K562 (cell line): ENCODE measurements around the gene HCFC1R1. TPM values are rescaled to one million over a fixed set of nuclear protein-coding genes. Genes with fewer than 3 reads are reported as not detected.

Experiments
- ATAC-seq: fragments of 200-7000 bp; cut with Tn5 transposase; 3 replicates; pipeline ENCODE4 v1.9.1; 2020; ENCODE audit warnings: moderate library complexity
- BruUV-seq: library from RNA; stranded (reverse); fragments of 400-500 nt; replicated peaks from 2 replicates; lab custom pipeline; 2021; lab: Mats Ljungman, UMichigan
- CTCF ChIA-PET: fragments of 300-600 bp; formaldehyde crosslinking; extraction: SDS; loops from one replicate; lab custom pipeline; 2021; ENCODE audit warnings: low intra/inter-chr PET ratio; lab: Yijun Ruan, JAX
- POLR2A ChIA-PET: fragments of 300-600, 350-650 bp; sonication (Branson Sonifier 250); formaldehyde crosslinking; extraction: SDS; loops from one replicate; lab custom pipeline; 2021; ENCODE audit warnings: antibody characterized with exemption, inconsistent platforms; lab: Yijun Ruan, JAX
- DNase-seq, 4 experiments: peaks; one replicate each; pipeline versions ENCODE4 v3.0.0 to v3.0.0-alpha.2; 2011 to 2018; ENCODE audit warnings: low spot score in 3 of 4, mixed read lengths in 3 of 4; ENCODE audit errors: extremely low read depth in 1 of 4
- FAIRE-seq: peaks from 2 replicates; lab custom pipeline; 2011; peaks lifted over from hg19 to GRCh38; lab: Jason Lieb, UNC
- H2AFZ ChIP-seq: 2 replicates; pipeline ENCODE4 v1.6.0; 2011; ENCODE audit warnings: low read depth, low read length, control low read depth, inconsistent platforms
- H3K27ac ChIP-seq: fragments of 200-600 bp; 3 replicates; pipeline ENCODE4 v1.8.0; 2011; ENCODE audit warnings: low read depth, mild to moderate bottlenecking, control low read depth, inconsistent platforms, low read length, moderate library complexity, mixed read lengths; ENCODE audit errors: extremely low read depth
- H3K27me3 ChIP-seq, 2 experiments: fragments of 300-600 bp in 1 of 2; 2 replicates in 1 of 2; 3 replicates in 1 of 2; pipeline versions ENCODE4 v1.6.0 to v1.8.0; 2011; ENCODE audit warnings: inconsistent platforms in 2 of 2, low read length in 2 of 2, mild to moderate bottlenecking in 1 of 2, mixed read lengths in 1 of 2, moderate library complexity in 1 of 2; ENCODE audit not compliant: control insufficient read depth in 2 of 2, insufficient read depth in 2 of 2
- H3K36me3 ChIP-seq: fragments of 300-600 bp; 3 replicates; pipeline ENCODE4 v1.8.0; 2011; ENCODE audit warnings: mild to moderate bottlenecking, low read length, inconsistent platforms; ENCODE audit not compliant: control insufficient read depth, insufficient read depth
- H3K4me1 ChIP-seq, 2 experiments: fragments of 200-600 bp in 1 of 2; replicated peaks in 1 of 2; 2 replicates in 1 of 2; 3 replicates in 1 of 2; pipeline versions ENCODE4 v1.5.1 to v1.8.0; 2011; ENCODE audit warnings: inconsistent platforms in 2 of 2, low read length in 2 of 2, mild to moderate bottlenecking in 1 of 2, mixed read lengths in 1 of 2, moderate library complexity in 1 of 2; ENCODE audit not compliant: control insufficient read depth in 2 of 2, insufficient read depth in 2 of 2
- H3K4me2 ChIP-seq: 2 replicates; pipeline ENCODE4 v1.6.1; 2011; ENCODE audit warnings: low read length, control low read depth, inconsistent platforms, mixed read lengths; ENCODE audit not compliant: insufficient read depth
- H3K4me3 ChIP-seq: fragments of 200-600 bp; sonication (generic), shearing (Covaris generic); 2 replicates; pipeline ENCODE4 v1.5.1; 2016; ENCODE audit warnings: control low read depth, inconsistent platforms
- H3K79me2 ChIP-seq: fragments of 200-600 bp; 3 replicates; pipeline ENCODE4 v1.8.0; 2011; ENCODE audit warnings: low read length, inconsistent platforms; ENCODE audit not compliant: control insufficient read depth, insufficient read depth
- H3K9ac ChIP-seq, 2 experiments: 2 replicates each; pipeline versions ENCODE4 v1.6.0 to v1.6.1; 2011; ENCODE audit warnings: low read depth in 2 of 2, low read length in 2 of 2, control low read depth in 1 of 2, inconsistent platforms in 1 of 2, mild to moderate bottlenecking in 1 of 2, mixed read lengths in 1 of 2; ENCODE audit not compliant: insufficient read depth in 1 of 2
- H3K9me1 ChIP-seq: one replicate; pipeline ENCODE4 v1.6.0; 2011; ENCODE audit warnings: inconsistent platforms, mild to moderate bottlenecking, low read length, moderate library complexity; ENCODE audit not compliant: control insufficient read depth, insufficient read depth
- H3K9me3 ChIP-seq: replicated peaks from 2 replicates; pipeline ENCODE4 v1.5.1; 2011; ENCODE audit warnings: low read depth, low read length, inconsistent platforms; ENCODE audit not compliant: control insufficient read depth, insufficient read depth
- H4K20me1 ChIP-seq: replicated peaks from 2 replicates; pipeline ENCODE4 v1.6.1; 2011; ENCODE audit warnings: low read length, inconsistent platforms, mixed read lengths; ENCODE audit not compliant: control insufficient read depth, insufficient read depth
- BRD4 ChIP-seq: fragments of 200-600 bp; sonication (generic); IDR thresholded peaks from 2 replicates; pipeline ENCODE4 v1.6.1; 2017; ENCODE audit warnings: inconsistent platforms
- CHCHD3 ChIP-seq: fragments of 250-450 bp; sonication (Bioruptor Pico); IDR thresholded peaks from 2 replicates; pipeline ENCODE4 v2.1.2; 2022; ENCODE audit warnings: mild to moderate bottlenecking
- CXXC5 ChIP-seq: fragments of 250-450 bp; sonication (Bioruptor Pico); IDR thresholded peaks from 2 replicates; pipeline ENCODE4 v1.8.0; 2022; ENCODE audit warnings: inconsistent platforms, mild to moderate bottlenecking, moderate library complexity
- ILF3 ChIP-seq: fragments of 450-650 bp; IDR thresholded peaks from 2 replicates; pipeline ENCODE4 v1.6.1; 2018; ENCODE audit warnings: antibody characterized with exemption, mild to moderate bottlenecking, moderate library complexity, borderline replicate concordance
- JUNB ChIP-seq: fragments of 450-650 bp; formaldehyde crosslinking; conservative IDR thresholded peaks from 2 replicates; pipeline ENCODE4 v1.4.0; 2020; ENCODE audit warnings: mild to moderate bottlenecking
- NR2F6 ChIP-seq: fragments of 450-650 bp; formaldehyde crosslinking; IDR thresholded peaks from 2 replicates; pipeline ENCODE4 v1.4.0; 2020; ENCODE audit warnings: mild to moderate bottlenecking
- ZC3H4 ChIP-seq: sonication (generic); formaldehyde crosslinking; IDR thresholded peaks from 2 replicates; pipeline ENCODE4 v1.9.0; 2021; ENCODE audit warnings: missing genetic modification reagents, borderline replicate concordance
- ZNF212 ChIP-seq: fragments of 450-650 bp; formaldehyde crosslinking; IDR thresholded peaks from 2 replicates; pipeline ENCODE4 v1.4.0; 2020; ENCODE audit warnings: mild to moderate bottlenecking
- ZNF274 ChIP-seq: IDR thresholded peaks from 2 replicates; pipeline ENCODE4 v1.6.1; 2011; ENCODE audit warnings: low read depth, mild to moderate bottlenecking, low read length, moderate library complexity, borderline replicate concordance
- WGBS: fragments of 100-300 bp; shearing (Covaris generic); methylation state at CpG from one replicate; pipeline ENCODE4 v1.1.6; 2016; ENCODE audit warnings: low coverage, mixed read lengths; ENCODE audit not compliant: insufficient coverage; ENCODE audit errors: missing lambda C conversion rate; 5-methylcytosine and 5-hydroxymethylcytosine counted together
- in situ Hi-C: fragments of 300-500 bp; cut with MboI; formaldehyde crosslinking; loops from 4 replicates; pipeline ENCODE4 v1.15.0; 2018; ENCODE audit warnings: inconsistent platforms, mixed read lengths
- intact Hi-C: fragments of 100-400 bp; cut with micrococcal nuclease; formaldehyde crosslinking; loops from 2 replicates; pipeline ENCODE4 v1.14.2; 2022
- polyA plus RNA-seq, 8 experiments: library from polyadenylated mRNA; depleted of rRNA in 4 of 8; stranded (reverse) in 5 of 8; unstranded in 3 of 8; fragments of >200 nt; fragmentation: Nextera tagmentation in 2 of 8; fragmentation: Illumina TruSeq in 1 of 8; extraction: Ambion mirVana in 2 of 8; extraction: Trizol in 1 of 8; gene quantifications; 2 replicates each; pipeline versions ENCODE4 v1.2.1 to v1.2.3, GENCODE V29; 2011 to 2014; ENCODE audit warnings: inconsistent platforms in 1 of 8, missing spikeins in 1 of 8
- total RNA-seq, 7 experiments: library from RNA; depleted of rRNA in 6 of 7; stranded (reverse); fragments of >200 nt in 6 of 7; fragmentation: Illumina TruSeq in 2 of 7; extraction: Trizol in 2 of 7; gene quantifications; 2 replicates each; pipeline versions ENCODE4 v1.2.1 to v1.2.3, GENCODE V29; 2011 to 2021; ENCODE audit warnings: low replicate concordance in 1 of 7
- TF ChIP-seq, protein P1 (sequence below): fragments of 250-450 bp; sonication (Bioruptor Pico); IDR thresholded peaks from 2 replicates; pipeline ENCODE4 v1.8.0; 2021; ENCODE audit warnings: borderline replicate concordance, mild to moderate bottlenecking, moderate library complexity; ENCODE audit not compliant: poor library complexity, severe bottlenecking
- TF ChIP-seq, protein P2 (sequence below): fragments of 450-650 bp; formaldehyde crosslinking; IDR thresholded peaks from 2 replicates; pipeline ENCODE4 v1.4.0; 2020; ENCODE audit warnings: mild to moderate bottlenecking, moderate library complexity
- TF ChIP-seq, protein P3 (sequence below): fragments of 250-450 bp; sonication (Bioruptor Pico); IDR thresholded peaks from 2 replicates; pipeline ENCODE4 v1.4.0; 2020; ENCODE audit warnings: mild to moderate bottlenecking, moderate library complexity
- TF ChIP-seq, protein P4 (sequence below): fragments of 450-650 bp; IDR thresholded peaks from 2 replicates; pipeline ENCODE4 v1.6.1; 2016; ENCODE audit warnings: mild to moderate bottlenecking

The HCFC1R1 gene
- total and polyA plus RNA-seq, 9 of the 15 experiments (the other 6 are each of a cell fraction or from before 2014, with no cell fraction given): 2.2 to 29.0 (median 11.2) TPM

DNA sequence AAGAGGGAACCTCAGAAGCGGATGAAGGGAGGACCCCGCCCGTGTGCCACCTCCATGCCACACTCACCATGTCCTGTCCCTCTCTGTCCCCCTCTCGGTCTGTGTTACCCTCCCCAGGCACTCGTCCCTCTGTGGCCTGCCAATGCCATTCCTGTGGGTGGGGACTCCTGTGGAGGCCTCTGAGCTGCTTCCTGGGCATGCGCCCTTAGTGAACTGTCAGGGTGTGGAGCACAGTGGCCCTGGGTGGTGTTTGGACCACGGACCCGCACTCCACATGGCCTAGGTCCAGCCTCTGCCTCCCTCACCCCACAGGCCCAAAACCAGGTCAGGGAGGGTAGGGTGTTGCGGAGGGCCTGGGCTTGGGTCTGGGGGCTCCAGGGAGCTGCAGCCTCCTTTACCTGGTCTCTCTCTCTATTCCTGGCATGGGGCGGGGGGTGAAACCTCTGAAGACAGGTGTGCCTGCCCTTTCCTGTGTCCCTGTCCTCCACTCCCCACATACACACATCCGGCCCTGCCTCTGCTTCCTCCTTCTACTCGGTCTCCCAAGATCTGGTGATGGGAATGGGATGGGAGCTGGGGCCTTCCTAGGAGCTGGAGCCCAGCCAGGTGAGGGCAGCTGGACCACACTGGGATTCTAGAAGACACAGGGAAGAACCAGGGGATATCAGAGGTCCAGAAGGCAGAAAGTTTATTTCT is 32.0 kb downstream of the HCFC1R1 start:
- no peaks in the 10 kb centered on the region for H3K27me3 ChIP-seq
- intact Hi-C loops: no loop called here
- ChIA-PET POLR2A (interaction anchor here (0.6 to 1.0 kb wide), 5 partner anchors 11 to 27 kb away, joined by 3 read pairs; no protein-coding TSS in a partner anchor), CTCF (no interaction called here)
- H3K4me2 ChIP-seq: no peak overlapping the region
- H3K36me3 ChIP-seq: no peaks in the 10 kb centered on the region
- in situ Hi-C loops: no loop called here
- H3K27ac ChIP-seq: no peak overlapping the region
- H3K9ac ChIP-seq: peak overlapping the region in 1 of 2 experiments; percentile 75; a peak in 2 of 4 replicates
- no peaks in the 10 kb centered on the region for H4K20me1 ChIP-seq
- no peaks in the 10 kb centered on the region for H3K9me3 ChIP-seq
- peaks cover 0 to 43% of the 10 kb centered on the region in 2 experiments; a peak in 2 of 5 replicates for H3K4me1 ChIP-seq
- no peak overlapping the region for H2AFZ ChIP-seq
- no peak for ATAC-seq
- DNase-seq: no peak
- H3K4me3 ChIP-seq: no peak overlapping the region
- FAIRE-seq: no peak
- no TSS peak for BruUV-seq
- no peaks in the 10 kb centered on the region for H3K79me2 ChIP-seq
- WGBS: 56% methylated on average over 8 of the region's 12 CpGs
- H3K9me1 ChIP-seq: no peaks in the 10 kb centered on the region
- TF ChIP-seq ZC3H4 (CRISPR knock-in tag) (no peak), ILF3 (no peak), CHCHD3 (CRISPR knock-in tag) (no peak), ZNF212 (CRISPR knock-in tag) (no peak), CXXC5 (CRISPR knock-in tag) (no peak), ZNF274 (no peak), BRD4 (no peak), NR2F6 (CRISPR knock-in tag) (no peak), JUNB (CRISPR knock-in tag) (no peak)
- TF ChIP-seq, protein P1, sequence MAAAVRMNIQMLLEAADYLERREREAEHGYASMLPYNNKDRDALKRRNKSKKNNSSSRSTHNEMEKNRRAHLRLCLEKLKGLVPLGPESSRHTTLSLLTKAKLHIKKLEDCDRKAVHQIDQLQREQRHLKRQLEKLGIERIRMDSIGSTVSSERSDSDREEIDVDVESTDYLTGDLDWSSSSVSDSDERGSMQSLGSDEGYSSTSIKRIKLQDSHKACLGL (CRISPR knock-in tag): no peak
- TF ChIP-seq, protein P2, sequence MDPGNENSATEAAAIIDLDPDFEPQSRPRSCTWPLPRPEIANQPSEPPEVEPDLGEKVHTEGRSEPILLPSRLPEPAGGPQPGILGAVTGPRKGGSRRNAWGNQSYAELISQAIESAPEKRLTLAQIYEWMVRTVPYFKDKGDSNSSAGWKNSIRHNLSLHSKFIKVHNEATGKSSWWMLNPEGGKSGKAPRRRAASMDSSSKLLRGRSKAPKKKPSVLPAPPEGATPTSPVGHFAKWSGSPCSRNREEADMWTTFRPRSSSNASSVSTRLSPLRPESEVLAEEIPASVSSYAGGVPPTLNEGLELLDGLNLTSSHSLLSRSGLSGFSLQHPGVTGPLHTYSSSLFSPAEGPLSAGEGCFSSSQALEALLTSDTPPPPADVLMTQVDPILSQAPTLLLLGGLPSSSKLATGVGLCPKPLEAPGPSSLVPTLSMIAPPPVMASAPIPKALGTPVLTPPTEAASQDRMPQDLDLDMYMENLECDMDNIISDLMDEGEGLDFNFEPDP (CRISPR knock-in tag): no peak
- TF ChIP-seq, protein P3, sequence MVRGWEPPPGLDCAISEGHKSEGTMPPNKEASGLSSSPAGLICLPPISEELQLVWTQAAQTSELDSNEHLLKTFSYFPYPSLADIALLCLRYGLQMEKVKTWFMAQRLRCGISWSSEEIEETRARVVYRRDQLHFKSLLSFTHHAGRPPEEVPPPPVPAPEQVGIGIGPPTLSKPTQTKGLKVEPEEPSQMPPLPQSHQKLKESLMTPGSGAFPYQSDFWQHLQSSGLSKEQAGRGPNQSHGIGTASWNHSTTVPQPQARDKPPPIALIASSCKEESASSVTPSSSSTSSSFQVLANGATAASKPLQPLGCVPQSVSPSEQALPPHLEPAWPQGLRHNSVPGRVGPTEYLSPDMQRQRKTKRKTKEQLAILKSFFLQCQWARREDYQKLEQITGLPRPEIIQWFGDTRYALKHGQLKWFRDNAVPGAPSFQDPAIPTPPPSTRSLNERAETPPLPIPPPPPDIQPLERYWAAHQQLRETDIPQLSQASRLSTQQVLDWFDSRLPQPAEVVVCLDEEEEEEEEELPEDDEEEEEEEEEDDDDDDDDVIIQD: no peak
- TF ChIP-seq, protein P4, sequence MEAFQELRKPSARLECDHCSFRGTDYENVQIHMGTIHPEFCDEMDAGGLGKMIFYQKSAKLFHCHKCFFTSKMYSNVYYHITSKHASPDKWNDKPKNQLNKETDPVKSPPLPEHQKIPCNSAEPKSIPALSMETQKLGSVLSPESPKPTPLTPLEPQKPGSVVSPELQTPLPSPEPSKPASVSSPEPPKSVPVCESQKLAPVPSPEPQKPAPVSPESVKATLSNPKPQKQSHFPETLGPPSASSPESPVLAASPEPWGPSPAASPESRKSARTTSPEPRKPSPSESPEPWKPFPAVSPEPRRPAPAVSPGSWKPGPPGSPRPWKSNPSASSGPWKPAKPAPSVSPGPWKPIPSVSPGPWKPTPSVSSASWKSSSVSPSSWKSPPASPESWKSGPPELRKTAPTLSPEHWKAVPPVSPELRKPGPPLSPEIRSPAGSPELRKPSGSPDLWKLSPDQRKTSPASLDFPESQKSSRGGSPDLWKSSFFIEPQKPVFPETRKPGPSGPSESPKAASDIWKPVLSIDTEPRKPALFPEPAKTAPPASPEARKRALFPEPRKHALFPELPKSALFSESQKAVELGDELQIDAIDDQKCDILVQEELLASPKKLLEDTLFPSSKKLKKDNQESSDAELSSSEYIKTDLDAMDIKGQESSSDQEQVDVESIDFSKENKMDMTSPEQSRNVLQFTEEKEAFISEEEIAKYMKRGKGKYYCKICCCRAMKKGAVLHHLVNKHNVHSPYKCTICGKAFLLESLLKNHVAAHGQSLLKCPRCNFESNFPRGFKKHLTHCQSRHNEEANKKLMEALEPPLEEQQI: no peak
